ENCODE measurements around the gene TCEANC.

TCEANC gene

DNA sequence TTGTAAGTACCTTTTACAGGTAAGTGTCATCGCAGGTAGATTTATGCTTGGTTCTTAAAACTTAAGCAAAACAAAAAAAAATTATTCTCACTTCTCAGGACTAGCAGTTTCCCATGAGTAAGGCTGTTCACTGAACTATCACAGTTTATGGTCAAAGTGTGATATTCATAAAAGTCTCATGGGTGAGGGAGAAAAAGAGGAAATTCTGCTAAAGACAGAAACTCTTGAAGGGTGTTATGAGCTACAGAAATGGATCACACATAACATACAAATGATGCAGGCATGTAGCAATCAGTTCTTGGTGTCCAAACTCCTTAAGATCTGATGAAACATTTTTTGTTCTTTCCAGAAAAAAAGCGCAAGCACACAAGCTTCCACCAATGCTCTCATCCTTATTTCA, 44.5 kb downstream of the TCEANC start:
- no peaks in the 10 kb centered on the region for H3K36me3 ChIP-seq
- peak overlapping the region; percentile 57 for H3K27ac ChIP-seq
- H3K27me3 ChIP-seq: no peaks in the 10 kb centered on the region
- peaks cover 25 to 51% of the 10 kb centered on the region in 2 experiments for H3K4me1 ChIP-seq (ENCODE audit: control insufficient read depth in 1 of 2, insufficient read depth in 1 of 2, low read depth in 1 of 2, low read length in 1 of 2)
- H3K4me3 ChIP-seq (ENCODE audit: low read depth in 1 of 2, low read length in 1 of 2): no peak overlapping the region
- TF ChIP-seq, protein P1, sequence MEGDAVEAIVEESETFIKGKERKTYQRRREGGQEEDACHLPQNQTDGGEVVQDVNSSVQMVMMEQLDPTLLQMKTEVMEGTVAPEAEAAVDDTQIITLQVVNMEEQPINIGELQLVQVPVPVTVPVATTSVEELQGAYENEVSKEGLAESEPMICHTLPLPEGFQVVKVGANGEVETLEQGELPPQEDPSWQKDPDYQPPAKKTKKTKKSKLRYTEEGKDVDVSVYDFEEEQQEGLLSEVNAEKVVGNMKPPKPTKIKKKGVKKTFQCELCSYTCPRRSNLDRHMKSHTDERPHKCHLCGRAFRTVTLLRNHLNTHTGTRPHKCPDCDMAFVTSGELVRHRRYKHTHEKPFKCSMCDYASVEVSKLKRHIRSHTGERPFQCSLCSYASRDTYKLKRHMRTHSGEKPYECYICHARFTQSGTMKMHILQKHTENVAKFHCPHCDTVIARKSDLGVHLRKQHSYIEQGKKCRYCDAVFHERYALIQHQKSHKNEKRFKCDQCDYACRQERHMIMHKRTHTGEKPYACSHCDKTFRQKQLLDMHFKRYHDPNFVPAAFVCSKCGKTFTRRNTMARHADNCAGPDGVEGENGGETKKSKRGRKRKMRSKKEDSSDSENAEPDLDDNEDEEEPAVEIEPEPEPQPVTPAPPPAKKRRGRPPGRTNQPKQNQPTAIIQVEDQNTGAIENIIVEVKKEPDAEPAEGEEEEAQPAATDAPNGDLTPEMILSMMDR (IDR thresholded peaks at IDR 0.05): no peak
- no peaks in the 10 kb centered on the region for H3K9me3 ChIP-seq

DNA sequence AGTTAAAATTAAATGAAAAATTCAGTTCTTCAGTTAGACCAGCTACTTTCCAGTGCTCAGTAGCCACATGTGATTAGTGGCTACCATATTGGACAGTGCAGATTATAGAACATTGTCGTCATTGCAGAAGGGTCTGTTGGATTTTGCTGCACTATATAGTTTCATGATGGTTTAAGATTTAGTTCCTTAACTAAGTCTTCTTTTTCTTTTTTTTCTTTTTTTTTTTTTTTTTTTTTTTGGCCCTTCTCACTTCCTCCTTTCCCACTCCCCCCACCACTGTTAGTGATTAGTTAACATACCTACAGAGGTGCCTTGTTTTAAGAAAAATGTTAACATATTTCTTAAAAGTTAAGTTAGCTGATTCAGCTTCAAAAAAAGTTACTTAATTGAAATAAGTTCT, 45.0 kb downstream of the TCEANC start:
- TF ChIP-seq, protein P1 (IDR thresholded peaks at IDR 0.05): no peak
- H3K27me3 ChIP-seq: no peaks in the 10 kb centered on the region
- H3K4me3 ChIP-seq (ENCODE audit: low read depth in 1 of 2, low read length in 1 of 2): no peak overlapping the region
- H3K36me3 ChIP-seq: no peaks in the 10 kb centered on the region
- H3K9me3 ChIP-seq: no peaks in the 10 kb centered on the region
- peak overlapping the region; percentile 57 for H3K27ac ChIP-seq
- H3K4me1 ChIP-seq (ENCODE audit: control insufficient read depth in 1 of 2, insufficient read depth in 1 of 2, low read depth in 1 of 2, low read length in 1 of 2): peaks cover 21 to 48% of the 10 kb centered on the region in 2 experiments

DNA sequence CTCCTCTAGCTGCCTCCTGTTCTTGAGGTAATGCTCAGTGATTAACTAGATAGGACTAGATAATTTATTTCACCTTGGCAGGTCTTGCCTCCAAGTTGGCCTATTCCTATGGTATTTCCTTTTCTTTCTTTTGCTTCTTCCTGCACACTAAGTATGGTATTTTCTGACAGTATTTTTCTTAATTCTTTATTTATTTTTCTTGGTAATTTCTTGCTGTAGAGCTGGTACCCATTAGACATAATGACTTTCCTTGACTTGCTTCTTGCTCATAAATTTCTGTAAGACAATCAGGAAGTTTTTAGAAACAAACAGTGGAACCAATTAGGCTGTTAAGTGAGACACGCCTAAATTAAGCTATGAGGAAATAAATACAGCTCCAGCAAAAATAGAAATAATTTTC, 45.5 kb downstream of the TCEANC start:
- TF ChIP-seq, protein P1 (IDR thresholded peaks at IDR 0.05): no peak
- Histone ChIP-seq H3K9me3 (no peaks in the 10 kb centered on the region), H3K27me3 (no peaks in the 10 kb centered on the region), H3K4me3 (ENCODE audit: low read depth in 1 of 2, low read length in 1 of 2) (no peak overlapping the region), H3K36me3 (no peaks in the 10 kb centered on the region), H3K4me1 (ENCODE audit: control insufficient read depth in 1 of 2, insufficient read depth in 1 of 2, low read depth in 1 of 2, low read length in 1 of 2) (peaks cover 16 to 44% of the 10 kb centered on the region in 2 experiments), H3K27ac (peak overlapping the region; percentile 49)

DNA sequence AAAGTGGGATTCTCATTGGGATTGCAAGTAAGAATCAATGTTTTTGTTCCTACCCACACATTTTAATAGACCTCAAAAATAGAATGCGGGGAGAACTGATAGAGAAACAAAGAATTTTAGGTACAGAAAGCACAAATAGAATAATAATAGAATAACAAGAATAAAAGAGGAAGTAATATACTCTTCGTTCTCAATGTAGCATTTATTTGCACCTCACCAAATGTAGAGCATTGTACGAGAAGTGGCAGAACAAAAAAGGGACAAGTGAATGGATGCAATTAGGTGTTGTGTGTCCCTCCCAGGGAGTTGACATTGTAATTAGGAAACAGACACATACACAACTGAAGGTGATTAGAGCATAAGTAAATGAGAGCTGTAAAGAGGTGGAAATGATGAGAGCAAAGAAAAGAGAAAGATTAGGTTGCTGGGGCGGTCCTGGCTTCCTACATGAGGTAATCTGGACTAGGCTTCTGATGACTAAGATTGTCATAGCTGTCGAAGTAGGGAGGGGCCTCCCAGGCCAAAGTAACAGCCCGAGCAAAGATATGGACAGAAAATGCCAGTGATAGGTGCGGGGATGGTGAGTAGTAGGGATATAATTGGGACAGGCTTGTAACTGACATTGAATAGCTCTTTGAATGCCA, 46.4 kb downstream of the TCEANC start:
- TF ChIP-seq, protein P1 (IDR thresholded peaks at IDR 0.05): no peak
- peak overlapping the region; percentile 49 for H3K27ac ChIP-seq
- no peak overlapping the region for H3K4me3 ChIP-seq (ENCODE audit: low read depth in 1 of 2, low read length in 1 of 2)
- no peaks in the 10 kb centered on the region for H3K9me3 ChIP-seq
- no peaks in the 10 kb centered on the region for H3K27me3 ChIP-seq
- peaks cover 12 to 45% of the 10 kb centered on the region in 2 experiments for H3K4me1 ChIP-seq (ENCODE audit: control insufficient read depth in 1 of 2, insufficient read depth in 1 of 2, low read depth in 1 of 2, low read length in 1 of 2)
- H3K36me3 ChIP-seq: no peaks in the 10 kb centered on the region

DNA sequence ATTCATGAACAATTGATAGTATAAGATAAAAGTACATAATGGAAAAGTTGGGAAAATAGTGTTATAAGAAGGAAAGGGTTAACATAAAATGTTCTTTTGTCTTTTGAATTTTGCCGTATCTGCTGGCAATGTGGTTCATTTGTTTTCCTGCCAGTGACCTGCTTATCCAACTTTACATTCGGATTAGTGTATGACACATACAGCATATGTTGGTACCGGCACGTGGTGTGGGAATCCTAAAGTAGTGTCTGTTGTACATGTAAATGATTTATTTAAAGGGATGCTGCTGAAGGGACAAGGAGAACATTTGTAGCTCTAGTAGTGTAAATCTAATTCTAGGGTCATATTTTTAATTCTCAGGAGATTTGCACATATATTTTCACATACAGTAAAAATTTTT, 47.4 kb downstream of the TCEANC start:
- no peaks in the 10 kb centered on the region for H3K27me3 ChIP-seq
- no peaks in the 10 kb centered on the region for H3K9me3 ChIP-seq
- H3K4me1 ChIP-seq (ENCODE audit: control insufficient read depth in 1 of 2, insufficient read depth in 1 of 2, low read depth in 1 of 2, low read length in 1 of 2): peaks cover 12 to 39% of the 10 kb centered on the region in 2 experiments
- TF ChIP-seq, protein P1 (IDR thresholded peaks at IDR 0.05): no peak
- no peak overlapping the region for H3K4me3 ChIP-seq (ENCODE audit: low read depth in 1 of 2, low read length in 1 of 2)
- no peak overlapping the region for H3K27ac ChIP-seq
- H3K36me3 ChIP-seq: no peaks in the 10 kb centered on the region

Measured in neutrophil (primary cell).